GM23248 (cell line): ENCODE measurements around the gene PPP1R36. TPM values are rescaled to one million over a fixed set of nuclear protein-coding genes. Genes with fewer than 3 reads are reported as not detected.
"Not testable (repeated sequence)": the region's sequence is repeated elsewhere in the genome, so short reads cannot be mapped to it uniquely, and the experiment has no call there.

ENCODE experiments used
- DNase-seq: peaks from one replicate; pipeline ENCODE4 v3.0.0-alpha.2; 2015
- H2AFZ ChIP-seq: fragments of 200-600 bp; sonication (generic); 2 replicates; pipeline ENCODE4 v1.6.1; 2016; ENCODE audit warnings: antibody characterized with exemption
- H3F3A ChIP-seq: fragments of 200-600 bp; sonication (generic); 2 replicates; pipeline ENCODE4 v1.6.1; 2016; ENCODE audit warnings: mild to moderate bottlenecking, antibody characterized with exemption, mixed run types; ENCODE audit not compliant: insufficient read depth
- H3K27ac ChIP-seq: fragments of 200-600 bp; sonication (generic); 2 replicates; pipeline ENCODE4 v1.5.1; 2016; ENCODE audit warnings: mild to moderate bottlenecking
- H3K27me3 ChIP-seq: fragments of 200-600 bp; sonication (generic); replicated peaks from 2 replicates; pipeline ENCODE4 v1.6.1; 2016; ENCODE audit warnings: mild to moderate bottlenecking; ENCODE audit not compliant: insufficient read depth
- H3K36me3 ChIP-seq: fragments of 200-600 bp; sonication (generic); 2 replicates; pipeline ENCODE4 v1.6.1; 2016; ENCODE audit warnings: low read depth, mild to moderate bottlenecking
- H3K4me1 ChIP-seq: fragments of 200-600 bp; sonication (generic); 2 replicates; pipeline ENCODE4 v1.6.1; 2016; ENCODE audit warnings: mild to moderate bottlenecking; ENCODE audit not compliant: insufficient read depth
- H3K4me2 ChIP-seq: fragments of 200-600 bp; sonication (generic); one replicate; pipeline ENCODE4 v1.6.1; 2016; ENCODE audit warnings: mild to moderate bottlenecking; ENCODE audit not compliant: unreplicated experiment
- H3K4me3 ChIP-seq: fragments of 200-600 bp; sonication (generic); 2 replicates; pipeline ENCODE4 v1.5.1; 2016; ENCODE audit warnings: mild to moderate bottlenecking
- H3K79me2 ChIP-seq: fragments of 200-600 bp; sonication (generic); 2 replicates; pipeline ENCODE4 v1.6.1; 2016; ENCODE audit warnings: mild to moderate bottlenecking; ENCODE audit not compliant: insufficient read depth
- H3K9ac ChIP-seq: fragments of 200-600 bp; sonication (generic); 2 replicates; pipeline ENCODE4 v1.6.1; 2016; ENCODE audit warnings: mild to moderate bottlenecking
- H3K9me2 ChIP-seq: fragments of 200-600 bp; sonication (generic); 2 replicates; pipeline ENCODE4 v1.6.1; 2016; ENCODE audit warnings: mixed run types, mild to moderate bottlenecking, moderate library complexity; ENCODE audit not compliant: insufficient read depth
- H3K9me3 ChIP-seq: fragments of 200-600 bp; sonication (generic); one replicate; pipeline ENCODE4 v1.6.1; 2017; ENCODE audit warnings: low read depth
- H4K20me1 ChIP-seq: fragments of 200-600 bp; sonication (generic); 2 replicates; pipeline ENCODE4 v1.6.0; 2016; ENCODE audit not compliant: insufficient read depth
- EZH2 ChIP-seq: fragments of 200-600 bp; sonication (generic); IDR thresholded peaks from 2 replicates; pipeline ENCODE4 v1.6.1; 2018; ENCODE audit warnings: antibody characterized with exemption, mild to moderate bottlenecking; ENCODE audit not compliant: insufficient read depth, poor library complexity, severe bottlenecking
- EZH2phosphoT487 ChIP-seq: fragments of 200-600 bp; sonication (generic); IDR thresholded peaks from 2 replicates; pipeline ENCODE4 v1.6.1; 2018; ENCODE audit warnings: antibody characterized with exemption, moderate library complexity, mild to moderate bottlenecking, low read depth; ENCODE audit not compliant: insufficient read depth
- WGBS, 2 experiments: methylation state at CpG; one replicate each; pipeline ENCODE4 v1.1.6; 2015 to 2017; ENCODE audit warnings: low lambda C conversion rate in 2 of 2, low coverage in 1 of 2; ENCODE audit errors: missing lambda C conversion rate in 2 of 2; 5-methylcytosine and 5-hydroxymethylcytosine counted together
- in situ Hi-C: fragments of 300-500 bp; cut with MboI; formaldehyde crosslinking; loops from 2 replicates; pipeline ENCODE4 v1.15.0; 2020
- polyA plus RNA-seq: library from polyadenylated mRNA; unstranded; fragments of >200 nt; fragmentation: Nextera tagmentation; extraction: Ambion mirVana; gene quantifications from 2 replicates; pipeline ENCODE4 v1.2.1, GENCODE V29; 2016
- total RNA-seq: library from RNA; depleted of rRNA; stranded (reverse); fragments of >200 nt; shearing (Covaris generic); gene quantifications from 2 replicates; pipeline ENCODE4 v1.2.3, GENCODE V29; 2014

Gene PPP1R36
- total and polyA plus RNA-seq, 2 experiments from 2014 or later = 1.6 to 2.0 TPM

- no peak overlapping the region for H2AFZ ChIP-seq
- no peak overlapping the region for H3K27ac ChIP-seq
- H3K9me3 ChIP-seq = no peaks in the 10 kb centered on the region
- H3K4me2 ChIP-seq = no peak overlapping the region
- no peaks in the 10 kb centered on the region for H3K27me3 ChIP-seq
- no peaks in the 10 kb centered on the region for H4K20me1 ChIP-seq
- TF ChIP-seq EZH2phosphoT487 (no peak), EZH2 (no peak)
- no peak for DNase-seq
- in situ Hi-C loops = no loop called here
- peaks cover 12% of the 10 kb centered on the region for H3K4me1 ChIP-seq
- no peak overlapping the region for H3K4me3 ChIP-seq
- no peak overlapping the region for H3K9ac ChIP-seq
- H3F3A ChIP-seq = peaks cover 8% of the 10 kb centered on the region; the same call in 1 of the 2 replicates
- 77 to 82% methylated on average over 4 of the region's 4 CpGs for WGBS, 2 experiments
- H3K79me2 ChIP-seq = no peaks in the 10 kb centered on the region
- no peaks in the 10 kb centered on the region for H3K9me2 ChIP-seq
- no peaks in the 10 kb centered on the region for H3K36me3 ChIP-seq
Measured at GRCh38 chr14:64554556-64554955, 4.8 kb downstream of the PPP1R36 start.

DNA sequence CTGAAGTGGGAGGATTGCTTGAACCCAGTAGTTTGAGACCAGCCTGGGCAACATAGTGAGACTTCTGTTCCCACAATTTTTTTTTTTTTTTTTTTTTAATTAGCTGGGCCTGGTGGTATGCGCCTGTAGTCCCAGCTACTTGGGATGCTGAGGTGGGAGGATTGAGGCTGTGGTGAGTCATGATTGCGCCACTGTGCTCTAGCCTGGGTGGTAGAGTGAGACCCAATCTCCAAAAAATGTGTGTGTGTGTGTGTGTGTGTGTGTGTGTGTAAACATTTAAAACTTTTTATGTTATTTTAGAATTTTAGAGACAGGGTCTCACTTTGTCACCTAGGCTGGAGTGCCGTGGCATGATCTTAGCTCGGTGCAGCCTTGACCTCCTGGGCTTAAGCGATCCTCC is 6.8 kb downstream of the PPP1R36 start:
- no peak for TF ChIP-seq EZH2phosphoT487
- no peak for TF ChIP-seq EZH2
- no peaks in the 10 kb centered on the region for H3F3A ChIP-seq
- peak; percentile 75 for DNase-seq
- H3K27me3 ChIP-seq = no peaks in the 10 kb centered on the region
- no peaks in the 10 kb centered on the region for H3K9me3 ChIP-seq
- H3K4me1 ChIP-seq = peaks cover 3% of the 10 kb centered on the region; the same call in 1 of the 2 replicates
- no peaks in the 10 kb centered on the region for H3K79me2 ChIP-seq
- 76 to 82% methylated on average over 5 of the region's 5 CpGs for WGBS, 2 experiments
- no peaks in the 10 kb centered on the region for H4K20me1 ChIP-seq
- no peak overlapping the region for H3K9ac ChIP-seq
- no peak overlapping the region for H3K27ac ChIP-seq
- H3K4me2 ChIP-seq = no peak overlapping the region
- H3K9me2 ChIP-seq = no peaks in the 10 kb centered on the region
- no peak overlapping the region for H2AFZ ChIP-seq
- no peak overlapping the region for H3K4me3 ChIP-seq
- H3K36me3 ChIP-seq = no peaks in the 10 kb centered on the region
- in situ Hi-C loops = no loop called here

DNA sequence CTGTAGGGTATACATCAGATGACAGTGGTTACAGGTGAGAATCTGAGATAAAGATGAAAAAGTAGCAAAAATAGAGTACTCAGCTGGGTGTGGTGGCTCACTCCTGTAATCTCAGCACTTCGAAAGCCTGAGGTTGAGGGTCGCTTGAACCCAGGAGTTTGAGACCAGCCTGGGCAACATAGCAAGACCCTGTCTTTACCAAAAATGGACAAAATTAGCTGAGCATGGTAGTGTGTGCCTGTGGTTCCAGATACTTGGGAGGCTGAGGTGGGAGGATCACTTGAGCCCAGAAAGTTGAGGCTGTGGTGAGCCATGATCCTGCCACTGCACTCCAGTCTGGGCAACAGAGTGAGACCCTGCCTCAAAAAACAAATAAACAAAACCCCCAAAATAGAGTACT is 8.5 kb downstream of the PPP1R36 start:
- H3F3A ChIP-seq, H4K20me1 ChIP-seq, H3K9me3 ChIP-seq, H3K4me2 ChIP-seq, H3K36me3 ChIP-seq, in situ Hi-C loops, H3K4me3 ChIP-seq, H3K9me2 ChIP-seq, H3K27ac ChIP-seq, H3K79me2 ChIP-seq, H3K9ac ChIP-seq, DNase-seq, H3K4me1 ChIP-seq, H3K27me3 ChIP-seq, H2AFZ ChIP-seq: not testable (repeated sequence)
- 89 to 98% methylated on average over 2 of the region's 2 CpGs for WGBS, 2 experiments

GRCh38 chr14:64561631-64562030 is 11.9 kb downstream of the PPP1R36 start:
- in situ Hi-C loops = no loop called here
- Histone ChIP-seq H3K27me3 (no peaks in the 10 kb centered on the region), H3K27ac (no peak overlapping the region), H3K4me1 (peaks cover 7% of the 10 kb centered on the region), H3F3A (peaks cover 4% of the 10 kb centered on the region; the same call in 1 of the 2 replicates), H3K4me3 (no peak overlapping the region), H3K79me2 (no peaks in the 10 kb centered on the region), H2AFZ (no peak overlapping the region), H3K9me3 (no peaks in the 10 kb centered on the region), H3K36me3 (no peaks in the 10 kb centered on the region), H3K9me2 (no peaks in the 10 kb centered on the region), H3K9ac (no peak overlapping the region), H3K4me2 (no peak overlapping the region), H4K20me1 (no peaks in the 10 kb centered on the region)
- TF ChIP-seq EZH2 (no peak), EZH2phosphoT487 (no peak)
- DNase-seq = no peak
- 90 to 91% methylated on average over 2 of the region's 2 CpGs for whole genome bisulfite sequencing, 2 experiments

DNA sequence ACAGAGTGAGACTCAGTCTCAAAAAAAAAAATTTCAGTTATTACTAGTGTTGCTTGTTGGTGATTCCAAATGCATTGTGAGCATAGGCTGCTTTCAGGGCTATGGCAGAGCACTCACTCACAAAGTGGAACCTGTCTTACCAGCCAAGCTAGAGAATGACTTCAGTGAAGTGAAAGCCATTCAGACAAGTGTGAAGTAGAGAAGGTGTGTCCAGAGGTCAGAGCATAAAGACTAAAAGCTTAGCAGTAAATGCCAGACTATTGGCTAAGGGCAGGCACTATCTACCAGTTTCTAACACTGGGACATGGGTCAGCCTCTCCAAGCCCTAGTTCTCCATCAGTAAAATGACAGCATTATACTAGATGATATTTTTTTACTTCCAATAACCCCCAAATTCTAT is 12.7 kb downstream of the PPP1R36 start:
- no peak overlapping the region for H3K27ac ChIP-seq
- H3F3A ChIP-seq = peaks cover 12% of the 10 kb centered on the region
- no peak for DNase-seq
- H3K9me3 ChIP-seq = no peaks in the 10 kb centered on the region
- H3K4me1 ChIP-seq = peaks cover 12% of the 10 kb centered on the region
- no peaks in the 10 kb centered on the region for H3K79me2 ChIP-seq
- H3K36me3 ChIP-seq = no peaks in the 10 kb centered on the region
- no peak overlapping the region for H3K4me2 ChIP-seq
- no peak overlapping the region for H3K9ac ChIP-seq
- TF ChIP-seq EZH2 = no peak
- TF ChIP-seq EZH2phosphoT487 = no peak
- no peak overlapping the region for H3K4me3 ChIP-seq
- in situ Hi-C loops = no loop called here
- H2AFZ ChIP-seq = no peak overlapping the region
- H3K27me3 ChIP-seq = no peaks in the 10 kb centered on the region
- H3K9me2 ChIP-seq = no peaks in the 10 kb centered on the region
- H4K20me1 ChIP-seq = no peaks in the 10 kb centered on the region
